GM12878 (cell line): ENCODE results near the gene SRGAP2.
"Not testable (repeated sequence)": the region's sequence is repeated elsewhere in the genome, so short reads cannot be mapped to it uniquely, and the experiment has no call there.

Source experiments
- CTCF ChIP-seq, 3 experiments: IDR thresholded peaks in 2 of 3; conservative IDR thresholded peaks in 1 of 3; 2 replicates each; pipeline ENCODE4 v1.5.1; 2011; ENCODE audit warnings: low read depth in 3 of 3, low read length in 3 of 3, mild to moderate bottlenecking in 3 of 3, control low read depth in 2 of 3, moderate library complexity in 2 of 3, inconsistent platforms in 1 of 3, mixed read lengths in 1 of 3; ENCODE audit not compliant: control insufficient read depth in 2 of 3, insufficient read depth in 1 of 3; ENCODE audit errors: extremely low read depth in 1 of 3
- NRF1 ChIP-seq: conservative IDR thresholded peaks from 2 replicates; pipeline ENCODE4 v1.6.1; 2011; ENCODE audit warnings: mild to moderate bottlenecking, low read depth, low read length, improper control_type of control experiment
- REST ChIP-seq: IDR thresholded peaks from 2 replicates; pipeline ENCODE4 v1.6.1; 2012; ENCODE audit warnings: mild to moderate bottlenecking, low read depth, low read length
- TAF1 ChIP-seq: IDR thresholded peaks from 2 replicates; pipeline ENCODE4 v1.6.1; 2011; ENCODE audit warnings: mild to moderate bottlenecking, low read depth, low read length, borderline replicate concordance
- USF2 ChIP-seq: IDR thresholded peaks from 2 replicates; pipeline ENCODE4 v1.6.1; 2011; ENCODE audit warnings: low read depth, low read length, improper control_type of control experiment, borderline replicate concordance
- ZBTB11 ChIP-seq: fragments of 450-650 bp; formaldehyde crosslinking; IDR thresholded peaks from 2 replicates; pipeline ENCODE4 v1.5.0; 2022; ENCODE audit warnings: mild to moderate bottlenecking, missing genetic modification characterization

- not testable (repeated sequence) for TF ChIP-seq ZBTB11 (CRISPR knock-in tag); CTCF (IDR thresholded peaks at IDR 0.05 in 2 of 3, conservative IDR thresholded peaks at IDR 0.05 in 1 of 3; ENCODE audit: control insufficient read depth in 2 of 3, extremely low read depth in 1 of 3, insufficient read depth in 1 of 3, low read depth in 3 of 3, low read length in 3 of 3); NRF1; REST; TAF1; USF2
Observed at GRCh38 chr1:206218285-206218684, 14.9 kb downstream of the SRGAP2 start.
